K562 (cell line): ENCODE measurements around the gene GUCY1A1. TPM values are rescaled to one million over a fixed set of nuclear protein-coding genes. Genes with fewer than 3 reads are reported as not detected.

Source experiments
- ATAC-seq: fragments of 200-7000 bp; cut with Tn5 transposase; 3 replicates; pipeline ENCODE4 v1.9.1; 2020; ENCODE audit warnings: moderate library complexity
- BruUV-seq: library from RNA; stranded (reverse); fragments of 400-500 nt; replicated peaks from 2 replicates; lab custom pipeline; 2021; lab: Mats Ljungman, UMichigan
- CTCF ChIA-PET: fragments of 300-600 bp; formaldehyde crosslinking; extraction: SDS; loops from one replicate; lab custom pipeline; 2021; ENCODE audit warnings: low intra/inter-chr PET ratio; lab: Yijun Ruan, JAX
- POLR2A ChIA-PET: fragments of 300-600, 350-650 bp; sonication (Branson Sonifier 250); formaldehyde crosslinking; extraction: SDS; loops from one replicate; lab custom pipeline; 2021; ENCODE audit warnings: antibody characterized with exemption, inconsistent platforms; lab: Yijun Ruan, JAX
- DNase-seq, 4 experiments: peaks; one replicate each; pipeline versions ENCODE4 v3.0.0 to v3.0.0-alpha.2; 2011 to 2018; ENCODE audit warnings: low spot score in 3 of 4, mixed read lengths in 3 of 4; ENCODE audit errors: extremely low read depth in 1 of 4
- FAIRE-seq: peaks from 2 replicates; lab custom pipeline; 2011; peaks lifted over from hg19 to GRCh38; lab: Jason Lieb, UNC
- H2AFZ ChIP-seq: 2 replicates; pipeline ENCODE4 v1.6.0; 2011; ENCODE audit warnings: low read depth, low read length, control low read depth, inconsistent platforms
- H3K27ac ChIP-seq: fragments of 200-600 bp; 3 replicates; pipeline ENCODE4 v1.8.0; 2011; ENCODE audit warnings: low read depth, mild to moderate bottlenecking, control low read depth, inconsistent platforms, low read length, moderate library complexity, mixed read lengths; ENCODE audit errors: extremely low read depth
- H3K27me3 ChIP-seq, 2 experiments: fragments of 300-600 bp in 1 of 2; 2 replicates in 1 of 2; 3 replicates in 1 of 2; pipeline versions ENCODE4 v1.6.0 to v1.8.0; 2011; ENCODE audit warnings: inconsistent platforms in 2 of 2, low read length in 2 of 2, mild to moderate bottlenecking in 1 of 2, mixed read lengths in 1 of 2, moderate library complexity in 1 of 2; ENCODE audit not compliant: control insufficient read depth in 2 of 2, insufficient read depth in 2 of 2
- H3K36me3 ChIP-seq: fragments of 300-600 bp; 3 replicates; pipeline ENCODE4 v1.8.0; 2011; ENCODE audit warnings: mild to moderate bottlenecking, low read length, inconsistent platforms; ENCODE audit not compliant: control insufficient read depth, insufficient read depth
- H3K4me1 ChIP-seq, 2 experiments: fragments of 200-600 bp in 1 of 2; replicated peaks in 1 of 2; 2 replicates in 1 of 2; 3 replicates in 1 of 2; pipeline versions ENCODE4 v1.5.1 to v1.8.0; 2011; ENCODE audit warnings: inconsistent platforms in 2 of 2, low read length in 2 of 2, mild to moderate bottlenecking in 1 of 2, mixed read lengths in 1 of 2, moderate library complexity in 1 of 2; ENCODE audit not compliant: control insufficient read depth in 2 of 2, insufficient read depth in 2 of 2
- H3K4me2 ChIP-seq: 2 replicates; pipeline ENCODE4 v1.6.1; 2011; ENCODE audit warnings: low read length, control low read depth, inconsistent platforms, mixed read lengths; ENCODE audit not compliant: insufficient read depth
- H3K4me3 ChIP-seq: fragments of 200-600 bp; sonication (generic), shearing (Covaris generic); 2 replicates; pipeline ENCODE4 v1.5.1; 2016; ENCODE audit warnings: control low read depth, inconsistent platforms
- H3K79me2 ChIP-seq: fragments of 200-600 bp; 3 replicates; pipeline ENCODE4 v1.8.0; 2011; ENCODE audit warnings: low read length, inconsistent platforms; ENCODE audit not compliant: control insufficient read depth, insufficient read depth
- H3K9ac ChIP-seq, 2 experiments: 2 replicates each; pipeline versions ENCODE4 v1.6.0 to v1.6.1; 2011; ENCODE audit warnings: low read depth in 2 of 2, low read length in 2 of 2, control low read depth in 1 of 2, inconsistent platforms in 1 of 2, mild to moderate bottlenecking in 1 of 2, mixed read lengths in 1 of 2; ENCODE audit not compliant: insufficient read depth in 1 of 2
- H3K9me1 ChIP-seq: one replicate; pipeline ENCODE4 v1.6.0; 2011; ENCODE audit warnings: inconsistent platforms, mild to moderate bottlenecking, low read length, moderate library complexity; ENCODE audit not compliant: control insufficient read depth, insufficient read depth
- H3K9me3 ChIP-seq: replicated peaks from 2 replicates; pipeline ENCODE4 v1.5.1; 2011; ENCODE audit warnings: low read depth, low read length, inconsistent platforms; ENCODE audit not compliant: control insufficient read depth, insufficient read depth
- H4K20me1 ChIP-seq: replicated peaks from 2 replicates; pipeline ENCODE4 v1.6.1; 2011; ENCODE audit warnings: low read length, inconsistent platforms, mixed read lengths; ENCODE audit not compliant: control insufficient read depth, insufficient read depth
- CHD4 ChIP-seq: fragments of 200-600 bp; sonication (generic); IDR thresholded peaks from 3 replicates; pipeline ENCODE4 v1.6.1; 2012; ENCODE audit warnings: low read depth, mild to moderate bottlenecking, mixed read lengths, low read length, inconsistent platforms; ENCODE audit not compliant: insufficient read depth, insufficient replicate concordance, poor library complexity, severe bottlenecking
- HCFC1 ChIP-seq: IDR thresholded peaks from 2 replicates; pipeline ENCODE4 v1.6.1; 2012; ENCODE audit warnings: low read depth, low read length, improper control_type of control experiment
- HDAC3 ChIP-seq: fragments of 450-650 bp; IDR thresholded peaks from 2 replicates; pipeline ENCODE4 v1.6.1; 2018; ENCODE audit warnings: borderline replicate concordance, mild to moderate bottlenecking, moderate library complexity; ENCODE audit not compliant: partially characterized antibody
- HEY1 ChIP-seq: fragments of 250-450 bp; sonication (Bioruptor Pico); IDR thresholded peaks from 2 replicates; pipeline ENCODE4 v1.5.0; 2020; ENCODE audit warnings: mild to moderate bottlenecking, moderate library complexity, borderline replicate concordance
- LCOR ChIP-seq: sonication (generic); formaldehyde crosslinking; IDR thresholded peaks from 2 replicates; pipeline ENCODE4 v1.8.0; 2022; ENCODE audit warnings: mild to moderate bottlenecking, missing genetic modification reagents
- MCM5 ChIP-seq: fragments of 450-650 bp; IDR thresholded peaks from 2 replicates; pipeline ENCODE4 v1.6.1; 2016; ENCODE audit warnings: low read depth
- RBFOX2 ChIP-seq: fragments of 200-400 bp; formaldehyde crosslinking; IDR thresholded peaks from 2 replicates; pipeline ENCODE4 v1.6.1; 2017; ENCODE audit warnings: low read depth, mild to moderate bottlenecking, low read length, moderate library complexity
- SMC3 ChIP-seq: conservative IDR thresholded peaks from 2 replicates; pipeline ENCODE4 v1.6.1; 2011; ENCODE audit warnings: low read depth, low read length, improper control_type of control experiment; ENCODE audit not compliant: insufficient read depth
- SP2 ChIP-seq: IDR thresholded peaks from 2 replicates; pipeline ENCODE4 v1.6.1; 2011; ENCODE audit warnings: mild to moderate bottlenecking, low read depth, low read length, moderate library complexity; ENCODE audit not compliant: poor library complexity, severe bottlenecking; ENCODE audit errors: extremely low read depth
- ZNF121 ChIP-seq: sonication (generic); formaldehyde crosslinking; conservative IDR thresholded peaks from 2 replicates; pipeline ENCODE4 v1.8.0; 2022; ENCODE audit warnings: missing genetic modification reagents
- WGBS: fragments of 100-300 bp; shearing (Covaris generic); methylation state at CpG from one replicate; pipeline ENCODE4 v1.1.6; 2016; ENCODE audit warnings: low coverage, mixed read lengths; ENCODE audit not compliant: insufficient coverage; ENCODE audit errors: missing lambda C conversion rate; 5-methylcytosine and 5-hydroxymethylcytosine counted together
- in situ Hi-C: fragments of 300-500 bp; cut with MboI; formaldehyde crosslinking; loops from 4 replicates; pipeline ENCODE4 v1.15.0; 2018; ENCODE audit warnings: inconsistent platforms, mixed read lengths
- intact Hi-C: fragments of 100-400 bp; cut with micrococcal nuclease; formaldehyde crosslinking; loops from 2 replicates; pipeline ENCODE4 v1.14.2; 2022
- polyA plus RNA-seq, 8 experiments: library from polyadenylated mRNA; depleted of rRNA in 4 of 8; stranded (reverse) in 5 of 8; unstranded in 3 of 8; fragments of >200 nt; fragmentation: Nextera tagmentation in 2 of 8; fragmentation: Illumina TruSeq in 1 of 8; extraction: Ambion mirVana in 2 of 8; extraction: Trizol in 1 of 8; gene quantifications; 2 replicates each; pipeline versions ENCODE4 v1.2.1 to v1.2.3, GENCODE V29; 2011 to 2014; ENCODE audit warnings: inconsistent platforms in 1 of 8, missing spikeins in 1 of 8
- total RNA-seq, 7 experiments: library from RNA; depleted of rRNA in 6 of 7; stranded (reverse); fragments of >200 nt in 6 of 7; fragmentation: Illumina TruSeq in 2 of 7; extraction: Trizol in 2 of 7; gene quantifications; 2 replicates each; pipeline versions ENCODE4 v1.2.1 to v1.2.3, GENCODE V29; 2011 to 2021; ENCODE audit warnings: low replicate concordance in 1 of 7
- TF ChIP-seq, protein P1 (sequence below): fragments of 450-650 bp; formaldehyde crosslinking; conservative IDR thresholded peaks from 2 replicates; pipeline ENCODE4 v1.4.0; 2022; ENCODE audit warnings: mild to moderate bottlenecking, missing genetic modification characterization
- TF ChIP-seq, protein P2 (sequence below), 2 experiments: fragments of 250-450 bp in 1 of 2; fragments of 450-650 bp in 1 of 2; sonication (Bioruptor Pico) in 1 of 2; IDR thresholded peaks; 2 replicates each; pipeline versions ENCODE4 v1.6.1 to v1.8.0; 2016 to 2021; ENCODE audit warnings: mild to moderate bottlenecking in 2 of 2, moderate library complexity in 2 of 2, missing compliant biosample characterization in 1 of 2, missing genetic modification characterization in 1 of 2

GUCY1A1 gene
- total and polyA plus RNA-seq, 9 of the 15 experiments (the other 6 are each of a cell fraction or from before 2014, with no cell fraction given) = not detected

DNA sequence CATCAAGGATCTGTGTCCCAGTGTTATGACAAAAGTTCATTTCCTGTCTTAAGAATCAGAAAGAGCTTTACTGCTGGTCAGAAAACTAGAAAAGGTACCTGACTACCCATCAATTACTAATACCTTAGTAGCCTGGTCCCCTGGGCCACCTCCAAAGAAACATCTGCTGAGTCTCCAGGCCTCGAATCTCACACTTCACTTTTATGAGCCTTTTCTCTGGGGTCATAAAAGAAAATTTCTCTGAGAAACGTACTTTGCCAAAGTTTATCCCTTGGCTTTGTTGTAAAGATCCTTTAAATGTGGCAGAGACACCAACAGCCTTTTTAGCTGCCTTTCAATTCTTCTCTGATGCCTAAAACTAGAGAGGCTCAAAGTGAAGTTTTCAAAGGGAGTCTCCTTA lies 17.8 kb downstream of the GUCY1A1 start:
- no peaks in the 10 kb centered on the region for H3K79me2 ChIP-seq
- H3K36me3 ChIP-seq = no peaks in the 10 kb centered on the region
- no peak overlapping the region for H2AFZ ChIP-seq
- DNase-seq = no peak
- ATAC-seq = no peak
- BruUV-seq = no TSS peak
- TF ChIP-seq HDAC3 (no peak), CHD4 (no peak), SP2 (no peak), ZNF121 (CRISPR knock-in tag) (no peak), RBFOX2 (no peak), LCOR (no peak), SMC3 (no peak), HEY1 (no peak), MCM5 (no peak), HCFC1 (no peak)
- TF ChIP-seq, protein P1, sequence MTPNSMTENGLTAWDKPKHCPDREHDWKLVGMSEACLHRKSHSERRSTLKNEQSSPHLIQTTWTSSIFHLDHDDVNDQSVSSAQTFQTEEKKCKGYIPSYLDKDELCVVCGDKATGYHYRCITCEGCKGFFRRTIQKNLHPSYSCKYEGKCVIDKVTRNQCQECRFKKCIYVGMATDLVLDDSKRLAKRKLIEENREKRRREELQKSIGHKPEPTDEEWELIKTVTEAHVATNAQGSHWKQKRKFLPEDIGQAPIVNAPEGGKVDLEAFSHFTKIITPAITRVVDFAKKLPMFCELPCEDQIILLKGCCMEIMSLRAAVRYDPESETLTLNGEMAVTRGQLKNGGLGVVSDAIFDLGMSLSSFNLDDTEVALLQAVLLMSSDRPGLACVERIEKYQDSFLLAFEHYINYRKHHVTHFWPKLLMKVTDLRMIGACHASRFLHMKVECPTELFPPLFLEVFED (CRISPR knock-in tag) = no peak
- TF ChIP-seq, protein P2, sequence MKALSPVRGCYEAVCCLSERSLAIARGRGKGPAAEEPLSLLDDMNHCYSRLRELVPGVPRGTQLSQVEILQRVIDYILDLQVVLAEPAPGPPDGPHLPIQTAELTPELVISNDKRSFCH (CRISPR knock-in tag; IDR thresholded peaks at IDR 0.05) = no peak
- TF ChIP-seq, protein P2 (tag; IDR thresholded peaks at IDR 0.05) = no peak
- no peaks in the 10 kb centered on the region for H3K4me1 ChIP-seq
- in situ Hi-C loops (no loop called here), intact Hi-C loops (no loop called here)
- no peak overlapping the region for H3K4me3 ChIP-seq
- H3K27ac ChIP-seq = no peak overlapping the region
- ChIA-PET POLR2A (no interaction called here), CTCF (no interaction called here)
- no peaks in the 10 kb centered on the region for H3K9me1 ChIP-seq
- H3K9ac ChIP-seq = no peak overlapping the region
- no peak for FAIRE-seq
- 0% methylated on average over 2 of the region's 2 CpGs for WGBS
- H4K20me1 ChIP-seq = no peaks in the 10 kb centered on the region
- H3K9me3 ChIP-seq = no peaks in the 10 kb centered on the region
- no peaks in the 10 kb centered on the region for H3K27me3 ChIP-seq
- no peak overlapping the region for H3K4me2 ChIP-seq
